HG02943 (cell line): Measurements from ENCODE around the gene DTX1.
"Not testable (repeated sequence)": the region's sequence is repeated elsewhere in the genome, so short reads cannot be mapped to it uniquely, and the experiment has no call there.

Experiments
- ATAC-seq: cut with Tn5 transposase; IDR thresholded peaks from one replicate; pipeline ENCODE4 v1.9.1; 2021; ENCODE audit warnings: mild to moderate bottlenecking, low read depth, moderate library complexity; ENCODE audit not compliant: unreplicated experiment

The DTX1 gene

GRCh38 chr12:113111247-113111646, 54.7 kb downstream of the DTX1 start:
- no peak for ATAC-seq

GRCh38 chr12:113112043-113112899, 55.7 kb downstream of the DTX1 start:
- ATAC-seq: no peak

- ATAC-seq: no peak
These were observed 56.9 kb downstream of the DTX1 start for GRCh38 chr12:113113397-113113796.

- ATAC-seq: no peak
These were observed 58.1 kb downstream of the DTX1 start for GRCh38 chr12:113114447-113115178.

- ATAC-seq: no peak
These were observed 59.1 kb downstream of the DTX1 start for GRCh38 chr12:113115455-113116126.

- no peak for ATAC-seq
These were observed 60.3 kb downstream of the DTX1 start for GRCh38 chr12:113116875-113117274.

GRCh38 chr12:113117684-113118083, 61.2 kb downstream of the DTX1 start:
- not testable (repeated sequence) for ATAC-seq

- ATAC-seq: no peak
These were observed 61.6 kb downstream of the DTX1 start for GRCh38 chr12:113118142-113118541.

GRCh38 chr12:113119980-113120669, 63.6 kb downstream of the DTX1 start:
- no peak for ATAC-seq

- no peak for ATAC-seq
These were observed 64.3 kb downstream of the DTX1 start for GRCh38 chr12:113120670-113121370.

GRCh38 chr12:113127791-113128199, 71.3 kb downstream of the DTX1 start:
- no peak for ATAC-seq

GRCh38 chr12:113128802-113129663, 72.5 kb downstream of the DTX1 start:
- no peak for ATAC-seq

GRCh38 chr12:113129664-113130456, 73.3 kb downstream of the DTX1 start:
- ATAC-seq: no peak

- no peak for ATAC-seq
These were observed 74.1 kb downstream of the DTX1 start for GRCh38 chr12:113130457-113131135.

GRCh38 chr12:113131556-113131955, 75.0 kb downstream of the DTX1 start:
- no peak for ATAC-seq

- ATAC-seq: no peak
These were observed 76.5 kb downstream of the DTX1 start for GRCh38 chr12:113133036-113133435.

- ATAC-seq: no peak
These were observed 77.1 kb downstream of the DTX1 start for GRCh38 chr12:113133666-113134065.

- ATAC-seq: no peak
These were observed 77.5 kb downstream of the DTX1 start for GRCh38 chr12:113134071-113134470.
